Esophagus mucosa (tissue), 1 donor: Measurements from ENCODE around the gene INHBC. TPM values are rescaled to one million over a fixed set of nuclear protein-coding genes. Genes with fewer than 3 reads are reported as not detected.

Source experiments
- ATAC-seq: fragments of 200-7000 bp; cut with Tn5 transposase; one replicate; pipeline ENCODE4 v1.9.1; 2020
- total RNA-seq: library from RNA; stranded (reverse); gene quantifications from one replicate; pipeline ENCODE4 v1.2.4, GENCODE V29; 2023
- donor health status: DM: yes; HTN: yes; CAD: no.

The INHBC gene
- total RNA-seq, 1 donor from 2014 or later: not detected

GRCh38 chr12:57469296-57470164 is 34.9 kb downstream of the INHBC start:
- ATAC-seq: no peak

GRCh38 chr12:57470286-57470969 is 35.8 kb downstream of the INHBC start:
- no peak for ATAC-seq

- ATAC-seq: no peak
These were observed 36.5 kb downstream of the INHBC start for GRCh38 chr12:57470970-57471656.

GRCh38 chr12:57471661-57472060 is 37.1 kb downstream of the INHBC start:
- ATAC-seq: no peak

GRCh38 chr12:57472391-57472790 is 37.8 kb downstream of the INHBC start:
- no peak for ATAC-seq

GRCh38 chr12:57473392-57473791 is 38.8 kb downstream of the INHBC start:
- ATAC-seq: no peak

GRCh38 chr12:57473886-57474285 is 39.3 kb downstream of the INHBC start:
- ATAC-seq: no peak

GRCh38 chr12:57474430-57474829 is 39.8 kb downstream of the INHBC start:
- ATAC-seq: no peak

GRCh38 chr12:57474862-57475261 is 40.3 kb downstream of the INHBC start:
- ATAC-seq: no peak

GRCh38 chr12:57475271-57476161 is 40.9 kb downstream of the INHBC start:
- ATAC-seq: no peak

GRCh38 chr12:57476162-57476992 is 41.8 kb downstream of the INHBC start:
- ATAC-seq: peak; percentile 3

GRCh38 chr12:57476993-57477709 is 42.6 kb downstream of the INHBC start:
- no peak for ATAC-seq

GRCh38 chr12:57477710-57478681 is 43.4 kb downstream of the INHBC start:
- peak; percentile 40 for ATAC-seq

- ATAC-seq: peak; percentile 2
These were observed 44.4 kb downstream of the INHBC start for GRCh38 chr12:57479043-57479375.

GRCh38 chr12:57479376-57480115 is 45.0 kb downstream of the INHBC start, which contains the start of gene ARHGAP9:
Gene ARHGAP9, minus strand, starts transcription at chr12:57479866. Its CDS starts 460 bp downstream, at chr12:57479406.
- ATAC-seq: peak; percentile 8

- no peak for ATAC-seq
These were observed 47.1 kb downstream of the INHBC start for GRCh38 chr12:57481671-57482070.

GRCh38 chr12:57483466-57483865 is 48.9 kb downstream of the INHBC start:
- no peak for ATAC-seq

GRCh38 chr12:57485695-57486094 is 51.1 kb downstream of the INHBC start:
- ATAC-seq: no peak
